Astrocyte (in vitro differentiated cells and primary cell): ENCODE results near the gene CENPT. TPM values are rescaled to one million over a fixed set of nuclear protein-coding genes. Genes with fewer than 3 reads are reported as not detected.
A peak's percentile ranks its signal among the peaks of the same experiment; 100 is the strongest.

ENCODE experiments used
- DNase-seq: peaks from one replicate; pipeline ENCODE4 v3.0.0-alpha.2; 2010; ENCODE audit warnings: low read depth
- FAIRE-seq: peaks from 2 replicates; lab custom pipeline; 2011; peaks lifted over from hg19 to GRCh38; lab: Jason Lieb, UNC
- H2AFZ ChIP-seq: 2 replicates; pipeline ENCODE4 v1.6.0; 2012; ENCODE audit warnings: low read depth, low read length, inconsistent platforms
- H3K27ac ChIP-seq: 2 replicates; pipeline ENCODE4 v1.5.1; 2011; ENCODE audit warnings: low read depth, low read length, inconsistent platforms
- H3K27me3 ChIP-seq: 2 replicates; pipeline ENCODE4 v1.6.0; 2011; ENCODE audit warnings: low read length, inconsistent platforms; ENCODE audit not compliant: insufficient read depth
- H3K36me3 ChIP-seq: 2 replicates; pipeline ENCODE4 v1.5.1; 2011; ENCODE audit warnings: low read length, inconsistent platforms; ENCODE audit not compliant: insufficient read depth
- H3K4me1 ChIP-seq: 2 replicates; pipeline ENCODE4 v1.5.1; 2011; ENCODE audit warnings: low read length, inconsistent platforms; ENCODE audit not compliant: insufficient read depth
- H3K4me2 ChIP-seq: 2 replicates; pipeline ENCODE4 v1.6.0; 2012; ENCODE audit warnings: low read length, inconsistent platforms
- H3K4me3 ChIP-seq: 2 replicates; pipeline ENCODE4 v1.5.1; 2011; ENCODE audit warnings: low read depth, mild to moderate bottlenecking, low read length, inconsistent platforms; ENCODE audit not compliant: insufficient read depth
- H3K79me2 ChIP-seq: 2 replicates; pipeline ENCODE4 v1.6.0; 2012; ENCODE audit warnings: mild to moderate bottlenecking, low read length, inconsistent platforms; ENCODE audit not compliant: insufficient read depth
- H3K9ac ChIP-seq: 2 replicates; pipeline ENCODE4 v1.6.0; 2012; ENCODE audit warnings: mild to moderate bottlenecking, low read length, inconsistent platforms
- H3K9me3 ChIP-seq: 2 replicates; pipeline ENCODE4 v1.5.1; 2012; ENCODE audit warnings: low read depth, mild to moderate bottlenecking, low read length, inconsistent platforms; ENCODE audit not compliant: insufficient read depth
- H4K20me1 ChIP-seq: 2 replicates; pipeline ENCODE4 v1.6.0; 2012; ENCODE audit warnings: low read length, inconsistent platforms; ENCODE audit not compliant: insufficient read depth
- H3K27ac Mint-ChIP-seq: one replicate; pipeline ENCODE4 v1.8.0; 2021; ENCODE audit warnings: mild to moderate bottlenecking, mixed read lengths; ENCODE audit not compliant: unreplicated experiment
- H3K27me3 Mint-ChIP-seq: one replicate; pipeline ENCODE4 v1.8.0; 2021; ENCODE audit warnings: low read depth, mixed read lengths; ENCODE audit not compliant: unreplicated experiment
- H3K36me3 Mint-ChIP-seq: one replicate; pipeline ENCODE4 v1.8.0; 2021; ENCODE audit warnings: low read depth, mixed read lengths; ENCODE audit not compliant: unreplicated experiment
- H3K4me1 Mint-ChIP-seq: one replicate; pipeline ENCODE4 v1.8.0; 2021; ENCODE audit warnings: low read depth, mixed read lengths; ENCODE audit not compliant: unreplicated experiment
- H3K4me3 Mint-ChIP-seq: one replicate; pipeline ENCODE4 v1.8.0; 2021; ENCODE audit warnings: mild to moderate bottlenecking, moderate library complexity, mixed read lengths; ENCODE audit not compliant: unreplicated experiment
- H3K9me3 Mint-ChIP-seq: one replicate; pipeline ENCODE4 v1.8.0; 2021; ENCODE audit warnings: mild to moderate bottlenecking, mixed read lengths; ENCODE audit not compliant: unreplicated experiment
- EZH2 ChIP-seq: IDR thresholded peaks from 2 replicates; pipeline ENCODE4 v1.6.1; 2012; ENCODE audit warnings: mild to moderate bottlenecking, low read length, inconsistent platforms; ENCODE audit not compliant: insufficient read depth
- total RNA-seq: library from RNA; stranded (reverse); gene quantifications from 2 replicates; pipeline ENCODE4 v1.2.1, GENCODE V29; 2021
- TF ChIP-seq, protein P1 (sequence below): IDR thresholded peaks from 2 replicates; pipeline ENCODE4 v1.5.1; 2011; ENCODE audit warnings: low read depth, mild to moderate bottlenecking, inconsistent platforms, low read length, moderate library complexity; ENCODE audit not compliant: insufficient read depth

Gene CENPT
- total RNA-seq, 1 donor from 2014 or later = 79.3 TPM

- TF ChIP-seq, protein P1, sequence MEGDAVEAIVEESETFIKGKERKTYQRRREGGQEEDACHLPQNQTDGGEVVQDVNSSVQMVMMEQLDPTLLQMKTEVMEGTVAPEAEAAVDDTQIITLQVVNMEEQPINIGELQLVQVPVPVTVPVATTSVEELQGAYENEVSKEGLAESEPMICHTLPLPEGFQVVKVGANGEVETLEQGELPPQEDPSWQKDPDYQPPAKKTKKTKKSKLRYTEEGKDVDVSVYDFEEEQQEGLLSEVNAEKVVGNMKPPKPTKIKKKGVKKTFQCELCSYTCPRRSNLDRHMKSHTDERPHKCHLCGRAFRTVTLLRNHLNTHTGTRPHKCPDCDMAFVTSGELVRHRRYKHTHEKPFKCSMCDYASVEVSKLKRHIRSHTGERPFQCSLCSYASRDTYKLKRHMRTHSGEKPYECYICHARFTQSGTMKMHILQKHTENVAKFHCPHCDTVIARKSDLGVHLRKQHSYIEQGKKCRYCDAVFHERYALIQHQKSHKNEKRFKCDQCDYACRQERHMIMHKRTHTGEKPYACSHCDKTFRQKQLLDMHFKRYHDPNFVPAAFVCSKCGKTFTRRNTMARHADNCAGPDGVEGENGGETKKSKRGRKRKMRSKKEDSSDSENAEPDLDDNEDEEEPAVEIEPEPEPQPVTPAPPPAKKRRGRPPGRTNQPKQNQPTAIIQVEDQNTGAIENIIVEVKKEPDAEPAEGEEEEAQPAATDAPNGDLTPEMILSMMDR = no peak
- no peak for TF ChIP-seq EZH2
- peaks cover 51% of the 10 kb centered on the region for H3K79me2 ChIP-seq
- H3K36me3 Mint-ChIP-seq = peaks cover 20% of the 10 kb centered on the region
- H3K9me3 Mint-ChIP-seq = no peaks in the 10 kb centered on the region
- H4K20me1 ChIP-seq = peaks cover 72% of the 10 kb centered on the region
- no peak overlapping the region for H2AFZ ChIP-seq
- no peak for DNase-seq
- peaks cover 16% of the 10 kb centered on the region for H3K4me1 Mint-ChIP-seq
- H3K27me3 ChIP-seq = no peaks in the 10 kb centered on the region
- H3K27ac Mint-ChIP-seq = no peak overlapping the region
- H3K27me3 Mint-ChIP-seq = no peaks in the 10 kb centered on the region
- no peak overlapping the region for H3K9ac ChIP-seq
- peaks cover 34% of the 10 kb centered on the region for H3K36me3 ChIP-seq
- H3K4me3 ChIP-seq = no peak overlapping the region
- no peak overlapping the region for H3K4me2 ChIP-seq
- no peaks in the 10 kb centered on the region for H3K9me3 ChIP-seq
- H3K4me1 ChIP-seq = peaks cover 13% of the 10 kb centered on the region
- no peak for FAIRE-seq
- H3K4me3 Mint-ChIP-seq = no peak overlapping the region
- no peak overlapping the region for H3K27ac ChIP-seq
Measured at GRCh38 chr16:67877064-67877463, 29.6 kb upstream of the CENPT start.

- Histone ChIP-seq H3K9ac (peak overlapping the region; percentile 97), H3K27me3 (no peaks in the 10 kb centered on the region), H4K20me1 (peaks cover 68% of the 10 kb centered on the region), H3K36me3 (peaks cover 37% of the 10 kb centered on the region), H3K4me3 (peak overlapping the region; percentile 78), H3K4me1 (peaks cover 13% of the 10 kb centered on the region), H2AFZ (no peak overlapping the region), H3K9me3 (no peaks in the 10 kb centered on the region), H3K4me2 (peak overlapping the region; percentile 97), H3K27ac (no peak overlapping the region), H3K79me2 (peaks cover 51% of the 10 kb centered on the region)
- peaks cover 16% of the 10 kb centered on the region for H3K4me1 Mint-ChIP-seq
- TF ChIP-seq, protein P1 = no peak
- no peak for TF ChIP-seq EZH2
- FAIRE-seq (no peak), DNase-seq (no peak)
- H3K9me3 Mint-ChIP-seq = no peaks in the 10 kb centered on the region
- peaks cover 16% of the 10 kb centered on the region for H3K36me3 Mint-ChIP-seq
- H3K27ac Mint-ChIP-seq = peak overlapping the region; percentile 55
- peak overlapping the region; percentile 97 for H3K4me3 Mint-ChIP-seq
- no peaks in the 10 kb centered on the region for H3K27me3 Mint-ChIP-seq
Measured at GRCh38 chr16:67874372-67874771, 26.9 kb upstream of the CENPT start.

DNA sequence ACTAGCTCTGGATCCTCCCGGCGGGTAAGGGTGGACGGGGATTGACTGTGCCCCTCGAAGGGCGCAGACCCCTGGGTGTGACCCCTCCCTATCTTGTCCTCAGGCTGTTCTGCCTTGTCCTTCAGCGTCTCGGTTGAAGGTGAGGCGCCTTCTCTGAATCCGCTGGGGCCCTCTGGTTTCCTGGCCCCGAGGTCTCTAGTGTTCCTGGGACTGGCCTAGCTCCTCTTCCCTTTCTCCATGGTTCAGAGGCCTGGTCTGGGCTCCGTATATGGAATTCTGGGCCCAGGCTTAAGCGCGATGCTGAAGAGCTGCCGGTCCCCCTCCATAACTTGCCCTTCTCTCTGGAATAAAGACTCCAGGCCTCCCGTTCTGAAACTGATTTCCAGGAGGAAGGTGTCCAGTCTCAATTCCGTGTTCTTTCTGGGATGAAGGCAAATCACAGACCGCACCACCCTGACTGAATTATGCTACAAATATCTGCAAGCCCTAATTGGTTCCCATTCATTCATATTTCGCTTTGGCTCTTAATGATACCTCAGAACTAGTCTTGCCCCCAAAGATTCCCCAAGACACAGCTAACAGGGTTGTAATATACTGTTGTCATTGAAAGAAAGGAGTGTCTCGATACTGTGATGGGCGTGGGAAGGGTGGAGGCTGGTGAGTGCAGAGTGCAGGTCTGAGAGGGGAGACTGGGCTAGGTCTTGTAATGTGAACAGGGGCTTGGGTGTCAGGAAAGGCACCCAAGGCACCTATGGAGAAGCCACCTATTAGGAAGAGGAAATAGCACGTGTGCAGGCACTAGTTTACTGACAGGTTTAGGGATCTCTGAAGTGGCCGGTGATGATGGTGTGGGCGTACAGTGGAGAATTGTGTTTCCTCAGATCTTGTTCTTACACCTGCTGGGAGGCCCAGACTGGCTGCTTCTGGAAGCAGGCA lies 26.2 kb upstream of the CENPT start:
- H3K27me3 Mint-ChIP-seq = no peaks in the 10 kb centered on the region
- H3K27me3 ChIP-seq = no peaks in the 10 kb centered on the region
- H3K4me1 Mint-ChIP-seq = peaks cover 16% of the 10 kb centered on the region
- no peak for TF ChIP-seq EZH2
- TF ChIP-seq, protein P1 = no peak
- peaks cover 13% of the 10 kb centered on the region for H3K4me1 ChIP-seq
- H4K20me1 ChIP-seq = peaks cover 73% of the 10 kb centered on the region
- peaks cover 51% of the 10 kb centered on the region for H3K79me2 ChIP-seq
- H3K4me2 ChIP-seq = peak overlapping the region; percentile 97
- peak overlapping the region; percentile 78 for H3K4me3 ChIP-seq
- H3K9ac ChIP-seq = peak overlapping the region; percentile 97
- H2AFZ ChIP-seq = peak overlapping the region; percentile 73
- peak overlapping the region; percentile 55 for H3K27ac Mint-ChIP-seq
- H3K36me3 ChIP-seq = peaks cover 34% of the 10 kb centered on the region
- peak overlapping the region; percentile 97 for H3K4me3 Mint-ChIP-seq
- H3K9me3 ChIP-seq = no peaks in the 10 kb centered on the region
- H3K27ac ChIP-seq = peak overlapping the region; percentile 68
- DNase-seq (no peak), FAIRE-seq (no peak)
- no peaks in the 10 kb centered on the region for H3K9me3 Mint-ChIP-seq
- peaks cover 14% of the 10 kb centered on the region for H3K36me3 Mint-ChIP-seq
